HL-60/S4 (cell line): Measurements from ENCODE around the gene RALBP1.

Experiments used
- in situ Hi-C: fragments of 300-500 bp; cut with MboI; formaldehyde crosslinking; loops from 2 replicates; pipeline ENCODE4 v1.14.3; 2022; ENCODE audit warnings: low sequenced_read_pairs

RALBP1 gene

GRCh38 chr18:9506046-9506792 lies 30.9 kb downstream of the RALBP1 start:
- in situ Hi-C loops: loop anchor here (25.0 kb wide), 1 partner anchor 444 kb away; no protein-coding TSS in a partner anchor

- in situ Hi-C loops: loop anchor here (25.0 kb wide), 1 partner anchor 445 kb away; no protein-coding TSS in a partner anchor
Observed at GRCh38 chr18:9507565-9508088, 32.3 kb downstream of the RALBP1 start.

GRCh38 chr18:9508446-9509025 lies 33.2 kb downstream of the RALBP1 start:
- in situ Hi-C loops: loop anchor here (25.0 kb wide), 1 partner anchor 446 kb away; no protein-coding TSS in a partner anchor

- in situ Hi-C loops: loop anchor here (25.0 kb wide), 1 partner anchor 452 kb away; no protein-coding TSS in a partner anchor
Observed at GRCh38 chr18:9513971-9514512, 38.7 kb downstream of the RALBP1 start.

- in situ Hi-C loops: loop anchor here (25.0 kb wide), 1 partner anchor 454 kb away; no protein-coding TSS in a partner anchor
Observed at GRCh38 chr18:9516437-9517064, 41.2 kb downstream of the RALBP1 start.

GRCh38 chr18:9517869-9518268 lies 42.6 kb downstream of the RALBP1 start:
- in situ Hi-C loops: loop anchor here (25.0 kb wide), 1 partner anchor 456 kb away; no protein-coding TSS in a partner anchor

GRCh38 chr18:9519399-9519798 lies 44.1 kb downstream of the RALBP1 start:
- in situ Hi-C loops: loop anchor here (25.0 kb wide), 1 partner anchor 457 kb away; no protein-coding TSS in a partner anchor

GRCh38 chr18:9520666-9521065 lies 45.4 kb downstream of the RALBP1 start:
- in situ Hi-C loops: loop anchor here (25.0 kb wide), 1 partner anchor 458 kb away; no protein-coding TSS in a partner anchor

GRCh38 chr18:9521770-9522169 lies 46.5 kb downstream of the RALBP1 start:
- in situ Hi-C loops: loop anchor here (25.0 kb wide), 1 partner anchor 459 kb away; no protein-coding TSS in a partner anchor

GRCh38 chr18:9522952-9523351 lies 47.6 kb downstream of the RALBP1 start:
- in situ Hi-C loops: loop anchor here (25.0 kb wide), 1 partner anchor 461 kb away; no protein-coding TSS in a partner anchor

GRCh38 chr18:9526458-9526857 lies 51.1 kb downstream of the RALBP1 start:
- in situ Hi-C loops: no loop called here

- in situ Hi-C loops: no loop called here
Observed at GRCh38 chr18:9530226-9531009, 55.1 kb downstream of the RALBP1 start.

GRCh38 chr18:9531791-9532410 lies 56.6 kb downstream of the RALBP1 start:
- in situ Hi-C loops: no loop called here

- in situ Hi-C loops: no loop called here
Observed at GRCh38 chr18:9534844-9535243, 59.5 kb downstream of the RALBP1 start.

- in situ Hi-C loops: no loop called here
Observed at GRCh38 chr18:9535430-9535991, 60.2 kb downstream of the RALBP1 start.

- in situ Hi-C loops: no loop called here
Observed at GRCh38 chr18:9536354-9537152, 61.2 kb downstream of the RALBP1 start.

- in situ Hi-C loops: no loop called here
Observed at GRCh38 chr18:9537677-9538076, 62.4 kb downstream of the RALBP1 start.

- in situ Hi-C loops: no loop called here
Observed at GRCh38 chr18:9539283-9539682, 64.0 kb downstream of the RALBP1 start.
